Activated CD4-positive, alpha-beta memory T cell treated with anti-CD3 and anti-CD28 coated beads for 36 hours (primary cell): ENCODE measurements around the gene TOB2. TPM values are rescaled to one million over a fixed set of nuclear protein-coding genes. Genes with fewer than 3 reads are reported as not detected.
"Not testable (repeated sequence)": the region's sequence is repeated elsewhere in the genome, so short reads cannot be mapped to it uniquely, and the experiment has no call there.

ENCODE experiments used
- CTCF ChIA-PET: fragments of 350-600 bp; sonication (Branson Sonifier 250); formaldehyde crosslinking; loops from one replicate; lab custom pipeline; 2021; ENCODE audit warnings: antibody characterized with exemption, inconsistent platforms; lab: Charles Lee
- POLR2A ChIA-PET: fragments of 350-600 bp; sonication (Branson Sonifier 250); formaldehyde crosslinking; loops from one replicate; lab custom pipeline; 2021; ENCODE audit warnings: antibody characterized with exemption; lab: Charles Lee
- DNase-seq: peaks from one replicate; pipeline ENCODE4 v3.0.0-alpha.2; 2020
- H3K27ac Mint-ChIP-seq: one replicate; pipeline ENCODE4 v1.8.0; 2021; ENCODE audit warnings: mixed read lengths
- H3K27me3 Mint-ChIP-seq: one replicate; pipeline ENCODE4 v1.8.0; 2021; ENCODE audit warnings: mixed read lengths
- H3K36me3 Mint-ChIP-seq: one replicate; pipeline ENCODE4 v1.8.0; 2021; ENCODE audit warnings: mixed read lengths
- H3K4me1 Mint-ChIP-seq: one replicate; pipeline ENCODE4 v1.8.0; 2021; ENCODE audit warnings: low read depth, mixed read lengths
- H3K4me3 Mint-ChIP-seq: one replicate; pipeline ENCODE4 v1.8.0; 2021; ENCODE audit warnings: mild to moderate bottlenecking, mixed read lengths
- H3K9me3 Mint-ChIP-seq: one replicate; pipeline ENCODE4 v1.8.0; 2021; ENCODE audit warnings: mixed read lengths
- intact Hi-C: fragments of 100-400 bp; cut with micrococcal nuclease; formaldehyde crosslinking; loops from one replicate; pipeline ENCODE4 v1.15.1; 2023
- total RNA-seq, 2 experiments: library from RNA; stranded (reverse); gene quantifications; one replicate each; pipeline ENCODE4 v1.2.3, GENCODE V29; 2021

The TOB2 gene
- total RNA-seq, 2 experiments from 2014 or later: 34.2 TPM

DNA sequence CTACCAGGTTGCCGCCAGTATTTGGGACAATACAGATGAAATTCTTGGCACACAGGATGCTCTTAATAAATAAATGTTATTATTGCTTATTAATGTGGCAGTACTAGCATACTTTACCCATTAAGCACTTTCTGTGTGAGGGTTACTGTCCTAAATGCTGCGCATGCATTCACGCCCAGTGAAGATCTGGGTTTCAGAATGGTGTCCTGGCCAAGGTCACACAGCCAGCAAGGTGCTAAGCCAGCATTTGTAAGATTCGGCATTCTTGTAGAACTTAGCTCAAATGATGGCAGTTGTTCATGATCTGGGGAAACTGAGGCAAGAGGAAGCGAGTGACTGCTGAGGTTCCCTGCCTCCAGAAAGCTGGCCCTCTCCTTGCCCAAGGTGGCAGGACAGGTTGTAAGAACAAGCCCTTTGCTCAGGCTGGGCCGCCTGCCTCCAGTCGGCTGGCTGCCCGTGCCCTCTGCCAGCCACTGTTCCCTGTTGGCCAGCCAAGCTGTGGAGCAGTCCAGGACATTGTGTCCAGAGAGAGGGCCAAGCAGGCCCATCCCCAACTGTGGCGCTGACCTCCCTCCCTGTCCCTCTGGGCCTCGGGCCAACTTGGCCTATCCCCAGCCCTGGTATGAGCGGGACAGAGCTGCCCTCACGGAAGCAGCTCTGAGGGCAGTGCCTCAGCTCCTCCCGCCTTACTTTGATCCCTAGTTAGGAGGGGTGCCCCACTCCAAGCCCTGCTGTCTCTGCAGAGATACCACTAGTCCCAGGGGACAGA is 28.8 kb downstream of the TOB2 start:
- Mint-ChIP-seq H3K4me1 (peaks cover 12% of the 10 kb centered on the region), H3K9me3 (no peaks in the 10 kb centered on the region), H3K36me3 (peaks cover 9% of the 10 kb centered on the region), H3K4me3 (no peak overlapping the region), H3K27ac (no peak overlapping the region), H3K27me3 (no peaks in the 10 kb centered on the region)
- no peak for DNase-seq
- intact Hi-C loops: no loop called here
- ChIA-PET CTCF (interaction anchor here (0.8 to 1.0 kb wide), 2 partner anchors 14 to 51 kb away, joined by 3 read pairs; partner anchors contain the start of genes ACO2 and PHF5A), POLR2A (no interaction called here)

DNA sequence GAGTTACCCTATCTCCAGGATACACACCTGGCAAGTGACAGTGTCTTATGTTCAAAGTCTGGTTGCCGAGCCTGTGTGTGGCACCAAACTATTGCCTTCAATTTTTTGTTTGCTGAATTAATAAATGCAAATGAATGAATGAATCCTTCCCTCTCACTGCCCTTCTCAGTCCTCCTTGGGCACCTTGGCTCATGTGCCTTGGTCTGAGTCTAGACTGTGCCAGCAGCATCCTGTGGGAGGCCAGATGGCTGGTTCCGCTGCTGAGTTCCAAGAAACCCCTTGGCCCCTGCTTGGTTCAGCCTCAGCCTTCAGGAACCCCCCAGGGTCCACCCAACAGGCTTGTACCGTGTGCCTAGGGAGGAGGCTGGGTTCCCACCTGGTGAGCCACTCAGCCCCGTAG is 31.0 kb downstream of the TOB2 start:
- CTCF ChIA-PET: no interaction called here
- H3K36me3 Mint-ChIP-seq: peaks cover 9% of the 10 kb centered on the region

DNA sequence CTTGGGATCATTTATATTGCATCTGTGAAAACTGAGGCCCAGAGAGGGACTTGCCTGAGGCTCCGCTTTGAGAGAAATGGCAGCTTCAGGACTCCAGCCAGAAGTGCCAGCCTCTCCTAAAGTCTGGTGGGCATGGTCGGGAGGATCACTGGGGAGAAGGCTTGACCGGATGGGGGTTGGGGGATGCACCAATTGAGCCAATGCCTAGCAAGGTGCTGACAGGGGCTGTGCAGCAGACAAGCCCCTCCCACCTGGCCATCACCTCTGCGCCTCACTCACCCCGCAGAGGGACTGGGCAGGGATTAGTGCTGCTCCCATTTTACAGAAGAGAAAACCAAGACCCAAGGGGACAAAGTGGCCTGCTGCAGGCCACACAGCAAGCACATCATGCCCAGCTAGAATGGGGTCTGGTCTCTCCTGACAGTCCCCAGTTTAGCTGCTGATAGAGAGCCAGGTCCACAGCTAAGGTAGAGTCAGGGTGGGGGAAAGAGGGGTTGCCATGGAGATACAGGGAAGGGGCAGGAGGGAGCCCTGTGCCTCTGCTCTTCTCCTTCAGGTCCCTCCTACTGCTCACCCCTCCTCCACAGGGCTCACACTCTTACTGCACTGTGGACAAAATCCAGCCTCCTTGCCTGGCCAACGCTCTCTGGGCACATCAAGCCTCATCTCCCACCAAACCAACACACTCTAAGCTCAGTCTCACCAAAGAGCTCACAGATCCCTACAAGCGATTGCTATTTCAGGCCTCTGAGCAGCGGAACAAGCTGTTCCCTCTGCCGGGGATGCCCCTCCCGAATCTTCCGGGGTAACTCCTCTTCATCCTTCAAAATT is 35.4 kb downstream of the TOB2 start:
- Mint-ChIP-seq H3K36me3 (peaks cover 9% of the 10 kb centered on the region), H3K27me3 (no peaks in the 10 kb centered on the region), H3K4me1 (peaks cover 26% of the 10 kb centered on the region), H3K27ac (peak overlapping the region; percentile 74), H3K9me3 (no peaks in the 10 kb centered on the region), H3K4me3 (no peak overlapping the region)
- ChIA-PET CTCF (interaction anchor here (0.7 to 2.2 kb wide), 4 partner anchors 26 to 115 kb away, joined by 3 to 10 read pairs (median 4); partner anchors contain the start of gene ZC3H7B), POLR2A (interaction anchor here (2.2 kb wide), 1 partner anchor 210 kb away, joined by 5 read pairs; the partner anchor contains the start of genes DESI1 and XRCC6)
- no peak for DNase-seq
- intact Hi-C loops: no loop called here

More for the DNA sequence above, 31.0 kb downstream of the TOB2 start:
- Mint-ChIP-seq H3K4me1 (peaks cover 24% of the 10 kb centered on the region), H3K9me3 (no peaks in the 10 kb centered on the region), H3K27me3 (no peaks in the 10 kb centered on the region), H3K27ac (peak overlapping the region; percentile 98), H3K4me3 (peak overlapping the region; percentile 97)
- intact Hi-C loops: no loop called here
- POLR2A ChIA-PET: interaction anchor here (0.9 kb wide), 1 partner anchor 21 kb away, joined by 3 read pairs; no protein-coding TSS in a partner anchor
- no peak for DNase-seq

DNA sequence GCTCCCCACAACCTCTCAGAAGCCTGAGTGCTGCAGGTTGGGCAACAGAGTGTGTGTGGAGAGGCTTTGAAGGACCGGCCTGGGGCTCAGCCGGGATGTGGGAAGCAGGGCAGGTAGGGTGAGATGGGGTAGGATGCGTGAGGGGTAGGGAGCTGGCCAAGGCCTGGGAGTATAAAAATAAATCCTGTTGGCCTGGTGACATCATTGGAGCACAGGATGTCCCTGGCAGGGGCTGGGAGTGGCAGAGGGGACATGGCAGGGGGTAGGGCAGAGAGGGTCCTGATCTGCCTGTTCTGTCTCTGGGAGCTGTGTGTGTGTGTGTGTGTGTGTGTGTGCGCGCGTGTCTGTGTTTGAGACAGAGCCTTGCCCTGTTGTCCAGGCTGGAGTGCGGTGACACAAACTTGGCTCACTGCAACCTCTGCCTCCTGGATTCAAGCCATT is 36.3 kb downstream of the TOB2 start:
- Mint-ChIP-seq H3K4me3 (no peak overlapping the region), H3K27ac (peak overlapping the region; percentile 15), H3K4me1 (peaks cover 26% of the 10 kb centered on the region), H3K36me3 (peaks cover 7% of the 10 kb centered on the region), H3K9me3 (no peaks in the 10 kb centered on the region), H3K27me3 (no peaks in the 10 kb centered on the region)
- intact Hi-C loops: no loop called here
- CTCF ChIA-PET: interaction anchor here (1.1 to 2.2 kb wide), 3 partner anchors 32 to 122 kb away, joined by 3 to 10 read pairs (median 4); no protein-coding TSS in a partner anchor
- no peak for DNase-seq
- POLR2A ChIA-PET: no interaction called here

DNA sequence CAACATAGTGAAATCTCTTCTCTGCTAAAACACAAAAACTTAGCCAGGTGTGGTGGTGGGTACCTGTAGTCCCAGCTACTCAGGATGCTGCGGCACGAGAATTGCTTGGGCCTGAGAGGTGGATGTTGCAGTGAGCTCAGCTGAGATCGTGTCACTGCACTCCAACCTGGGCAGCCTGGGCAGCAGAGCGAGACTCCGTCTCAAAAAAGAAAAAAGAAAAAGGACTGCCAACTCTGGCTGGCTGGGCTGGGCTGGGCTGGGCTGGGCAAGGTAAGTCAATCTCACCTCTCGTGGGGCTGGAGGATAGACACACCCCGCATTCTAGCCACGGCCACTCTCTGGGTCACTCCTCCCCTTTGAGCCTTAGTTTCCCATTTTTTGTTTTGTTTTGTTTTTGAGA is 37.9 kb downstream of the TOB2 start:
- Mint-ChIP-seq H3K36me3 (peaks cover 4% of the 10 kb centered on the region), H3K27ac (no peak overlapping the region), H3K4me1 (peaks cover 28% of the 10 kb centered on the region), H3K27me3 (no peaks in the 10 kb centered on the region), H3K9me3 (no peaks in the 10 kb centered on the region), H3K4me3 (no peak overlapping the region)
- ChIA-PET POLR2A (no interaction called here), CTCF (interaction anchor here (1.0 to 1.2 kb wide), 2 partner anchors 19 to 109 kb away, joined by 3 to 4 read pairs; no protein-coding TSS in a partner anchor)
- no peak for DNase-seq
- intact Hi-C loops: no loop called here

DNA sequence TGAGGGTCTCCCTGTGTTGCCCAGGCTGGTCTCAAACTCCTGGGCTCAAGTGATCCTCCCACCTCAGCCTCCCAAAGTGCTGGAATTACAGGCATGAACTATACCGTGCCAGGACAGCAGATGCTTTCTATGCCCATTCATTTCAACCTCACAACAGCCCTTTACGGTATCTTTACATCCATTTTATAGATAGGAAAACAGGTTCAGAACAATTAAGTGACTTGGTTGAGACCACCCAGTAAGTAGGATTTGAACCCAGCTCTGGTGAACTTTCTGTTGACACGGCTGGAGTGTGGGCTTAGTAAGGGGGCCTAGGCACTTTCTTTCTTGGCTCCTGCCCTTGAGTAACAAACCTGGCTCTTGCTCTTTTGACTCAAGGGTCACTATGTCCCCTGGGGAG is 39.2 kb downstream of the TOB2 start:
- Mint-ChIP-seq H3K4me3 (no peak overlapping the region), H3K9me3 (no peaks in the 10 kb centered on the region), H3K36me3 (no peaks in the 10 kb centered on the region), H3K27me3 (no peaks in the 10 kb centered on the region), H3K4me1 (peaks cover 28% of the 10 kb centered on the region), H3K27ac (no peak overlapping the region)
- intact Hi-C loops: no loop called here
- POLR2A ChIA-PET: no interaction called here
- DNase-seq: no peak
- CTCF ChIA-PET: interaction anchor here (1.1 to 1.5 kb wide), 2 partner anchors 110 to 119 kb away, joined by 3 to 5 read pairs; no protein-coding TSS in a partner anchor

DNA sequence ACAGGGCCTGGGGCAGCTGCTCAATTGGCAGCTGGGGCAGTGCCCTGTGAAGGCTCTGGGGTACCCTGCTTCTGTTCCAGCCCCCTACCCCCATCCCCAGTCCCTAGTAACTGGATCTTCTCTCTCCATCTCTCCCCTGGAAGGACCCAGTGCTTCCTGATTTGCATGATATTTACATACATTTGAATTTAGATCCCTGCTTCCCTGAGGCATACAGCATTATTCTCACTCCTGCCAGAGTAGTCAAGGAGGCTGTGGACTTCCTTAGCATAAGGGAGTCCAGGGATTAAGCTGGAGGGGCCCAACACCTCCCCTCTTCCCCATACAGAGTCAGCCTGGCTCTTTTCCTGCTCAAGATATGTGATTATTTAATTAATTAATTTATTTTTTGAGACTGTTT is 40.2 kb downstream of the TOB2 start:
- Mint-ChIP-seq H3K9me3 (no peaks in the 10 kb centered on the region), H3K4me1 (peaks cover 21% of the 10 kb centered on the region), H3K27me3 (no peaks in the 10 kb centered on the region), H3K36me3 (no peaks in the 10 kb centered on the region), H3K4me3 (no peak overlapping the region), H3K27ac (no peak overlapping the region)
- intact Hi-C loops: no loop called here
- POLR2A ChIA-PET: no interaction called here
- DNase-seq: no peak
- CTCF ChIA-PET: interaction anchor here (1.1 to 1.5 kb wide), 2 partner anchors 111 to 121 kb away, joined by 3 to 5 read pairs; no protein-coding TSS in a partner anchor

DNA sequence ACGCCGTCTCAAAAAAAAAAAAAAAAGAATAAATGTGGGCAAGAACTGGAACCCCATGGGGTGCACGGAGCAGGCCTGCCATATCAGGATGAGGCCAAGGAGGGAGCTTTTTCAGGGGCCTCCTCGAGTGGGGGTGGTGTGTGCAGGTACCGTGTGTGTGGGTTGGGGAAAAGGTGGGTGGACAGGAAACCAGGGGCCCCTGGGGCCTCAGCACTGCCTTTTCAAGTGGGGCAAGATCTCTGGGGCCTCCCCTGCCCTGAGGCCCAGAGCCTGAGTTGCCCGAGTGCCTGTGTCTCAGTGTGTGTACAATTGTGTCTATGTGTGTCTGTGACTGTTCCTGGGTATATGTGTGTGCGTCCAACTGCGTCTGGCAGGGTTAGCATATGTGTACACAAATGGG is 41.0 kb downstream of the TOB2 start:
- H3K9me3 Mint-ChIP-seq: no peaks in the 10 kb centered on the region
- H3K4me3 Mint-ChIP-seq: peak overlapping the region; percentile 40
- peak overlapping the region; percentile 77 for H3K27ac Mint-ChIP-seq
- no peaks in the 10 kb centered on the region for H3K27me3 Mint-ChIP-seq
- intact Hi-C loops: loop anchor here (2.0 kb wide), 1 partner anchor 39 kb away; no protein-coding TSS in a partner anchor
- ChIA-PET CTCF (interaction anchor here (5.8 to 8.8 kb wide), 3 partner anchors 95 to 121 kb away, joined by 68 to 113 read pairs (median 99); no protein-coding TSS in a partner anchor), POLR2A (interaction anchor here (0.7 to 2.7 kb wide), 3 partner anchors 41 to 118 kb away, joined by 4 to 8 read pairs (median 7); partner anchors contain the start of genes PHF5A and TOB2)
- DNase-seq: peak; percentile 65
- H3K4me1 Mint-ChIP-seq: peaks cover 17% of the 10 kb centered on the region
- no peaks in the 10 kb centered on the region for H3K36me3 Mint-ChIP-seq

DNA sequence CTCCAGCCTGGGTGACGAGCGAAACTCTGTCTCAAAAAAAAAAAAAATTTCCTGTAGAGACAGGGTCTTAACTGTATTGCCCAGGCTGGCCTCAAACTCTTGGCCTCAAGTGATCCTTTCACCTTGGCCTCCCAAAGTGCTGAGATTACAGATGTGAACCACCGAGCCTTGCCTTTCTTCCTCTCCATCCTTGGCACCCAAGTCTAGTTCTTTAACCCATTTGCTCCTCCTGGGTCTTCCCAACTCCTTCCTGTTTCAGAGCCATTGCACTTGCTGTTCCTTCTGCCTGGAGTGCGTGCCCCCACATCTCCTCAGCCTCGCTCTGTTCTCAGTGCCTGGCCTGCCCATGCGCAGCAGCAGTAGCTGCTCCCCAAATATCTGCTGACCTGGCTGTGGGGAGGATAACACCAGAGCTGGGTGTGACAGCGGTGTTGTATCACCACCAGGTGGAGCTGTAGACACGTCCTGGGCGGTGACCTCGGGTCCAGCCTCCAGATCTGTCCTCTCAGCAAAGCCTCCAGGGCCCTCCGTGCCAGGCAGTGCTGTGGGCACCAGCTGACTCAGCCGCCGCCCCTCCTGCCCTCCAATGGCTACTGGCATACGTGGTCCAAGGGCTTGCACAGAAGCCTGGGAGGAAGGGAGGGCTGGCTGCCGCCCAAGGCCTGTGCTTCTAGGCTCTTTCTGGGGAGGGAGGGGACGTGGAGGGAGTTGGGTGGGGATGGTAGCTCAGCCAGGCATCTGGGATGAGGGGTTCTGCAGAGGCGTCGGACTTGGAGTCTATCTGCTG is 42.9 kb downstream of the TOB2 start:
- CTCF ChIA-PET: interaction anchor here (0.6 to 8.8 kb wide), 44 partner anchors 10 to 233 kb away, joined by 3 to 113 read pairs (median 5); partner anchors contain the start of genes ACO2, PHF5A, POLR3H and TEF
- intact Hi-C loops: loop anchor here (1.0 to 2.0 kb wide), 3 partner anchors 41 to 113 kb away; partner anchors contain the start of gene ACO2
- POLR2A ChIA-PET: interaction anchor here (0.5 to 2.7 kb wide), 7 partner anchors 43 to 121 kb away, joined by 3 to 8 read pairs (median 3); partner anchors contain the start of genes PHF5A and TOB2
- peak; percentile 92 for DNase-seq
- no peak overlapping the region for H3K4me3 Mint-ChIP-seq
- peaks cover 17% of the 10 kb centered on the region for H3K4me1 Mint-ChIP-seq
- no peaks in the 10 kb centered on the region for H3K27me3 Mint-ChIP-seq
- no peaks in the 10 kb centered on the region for H3K9me3 Mint-ChIP-seq
- no peaks in the 10 kb centered on the region for H3K36me3 Mint-ChIP-seq
- no peak overlapping the region for H3K27ac Mint-ChIP-seq

DNA sequence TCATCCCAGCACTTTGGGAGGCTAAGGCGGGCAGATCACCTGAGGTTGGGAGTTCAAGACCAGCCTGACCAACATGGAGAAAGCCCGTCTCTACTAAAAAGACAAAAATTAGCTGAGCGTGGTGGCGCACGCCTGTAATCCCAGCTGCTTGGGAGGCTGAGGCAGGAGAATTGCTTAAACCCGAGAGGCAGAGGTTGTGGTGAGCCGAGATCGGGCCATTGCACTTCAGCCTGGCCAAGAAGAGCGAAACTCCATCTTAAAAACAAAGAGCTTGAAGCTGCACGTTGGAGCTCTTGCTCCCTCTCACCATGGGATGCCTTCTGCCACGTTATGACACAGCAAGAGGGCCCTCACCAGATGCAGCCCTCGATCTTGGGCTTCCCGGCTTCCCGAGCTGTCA is 43.8 kb downstream of the TOB2 start:
- not testable (repeated sequence) for H3K4me3 Mint-ChIP-seq, H3K36me3 Mint-ChIP-seq, H3K27me3 Mint-ChIP-seq, H3K27ac Mint-ChIP-seq, DNase-seq, H3K9me3 Mint-ChIP-seq
- CTCF ChIA-PET: interaction anchor here (0.7 to 8.8 kb wide), 12 partner anchors 23 to 264 kb away, joined by 3 to 113 read pairs (median 5); no protein-coding TSS in a partner anchor
- POLR2A ChIA-PET: interaction anchor here (1.2 kb wide), 1 partner anchor 66 kb away, joined by 3 read pairs; the partner anchor contains the start of gene PHF5A
- H3K4me1 Mint-ChIP-seq: peaks cover 17% of the 10 kb centered on the region
- intact Hi-C loops: loop anchor here (1.0 to 2.0 kb wide), 2 partner anchors 66 to 114 kb away; partner anchors contain the start of gene ACO2
